ENCODE data around the gene EXOSC6.
"Not testable (repeated sequence)": the region's sequence is repeated elsewhere in the genome, so short reads cannot be mapped to it uniquely, and the experiment has no call there.

Gene EXOSC6

GRCh38 chr16:70254965-70255286 is 3.2 kb upstream of the EXOSC6 start:
- DNase-seq (ENCODE audit: low spot score) = no peak

- DNase-seq (ENCODE audit: low spot score) = no peak
These were observed 2.6 kb upstream of the EXOSC6 start for GRCh38 chr16:70254180-70254964.

- peak; percentile 35 for DNase-seq (ENCODE audit: low spot score)
These were observed 1.8 kb upstream of the EXOSC6 start for GRCh38 chr16:70253291-70254106.

- DNase-seq (ENCODE audit: low spot score) = peak; percentile 21
These were observed 732 bp upstream of the EXOSC6 start for GRCh38 chr16:70252355-70252988.

GRCh38 chr16:70250748-70251628 is 752 bp downstream of the EXOSC6 start:
- peak; percentile 20 for DNase-seq (ENCODE audit: low spot score)

GRCh38 chr16:70249697-70250096 is 2.0 kb downstream of the EXOSC6 start:
- not testable (repeated sequence) for DNase-seq (ENCODE audit: low spot score)

GRCh38 chr16:70238773-70239172 is 13.0 kb downstream of the EXOSC6 start:
- not testable (repeated sequence) for DNase-seq (ENCODE audit: low spot score)

GRCh38 chr16:70231831-70232230 is 19.9 kb downstream of the EXOSC6 start:
- DNase-seq (ENCODE audit: low spot score) = not testable (repeated sequence)

- DNase-seq (ENCODE audit: low spot score) = not testable (repeated sequence)
These were observed 25.7 kb downstream of the EXOSC6 start for GRCh38 chr16:70226024-70226423.

GRCh38 chr16:70225430-70225829 is 26.3 kb downstream of the EXOSC6 start:
- DNase-seq (ENCODE audit: low spot score) = not testable (repeated sequence)

GRCh38 chr16:70224645-70225044 is 27.1 kb downstream of the EXOSC6 start:
- DNase-seq (ENCODE audit: low spot score) = not testable (repeated sequence)

- DNase-seq (ENCODE audit: low spot score) = not testable (repeated sequence)
These were observed 27.7 kb downstream of the EXOSC6 start for GRCh38 chr16:70223971-70224513.

GRCh38 chr16:70223216-70223615 is 28.5 kb downstream of the EXOSC6 start:
- not testable (repeated sequence) for DNase-seq (ENCODE audit: low spot score)

- DNase-seq (ENCODE audit: low spot score) = not testable (repeated sequence)
These were observed 29.2 kb downstream of the EXOSC6 start for GRCh38 chr16:70222574-70222973.

- not testable (repeated sequence) for DNase-seq (ENCODE audit: low spot score)
These were observed 33.2 kb downstream of the EXOSC6 start for GRCh38 chr16:70218586-70218985.

GRCh38 chr16:70206382-70206781 is 45.4 kb downstream of the EXOSC6 start:
- not testable (repeated sequence) for DNase-seq (ENCODE audit: low spot score)

GRCh38 chr16:70204668-70205405 is 46.9 kb downstream of the EXOSC6 start:
- not testable (repeated sequence) for DNase-seq (ENCODE audit: low spot score)

- DNase-seq (ENCODE audit: low spot score) = not testable (repeated sequence)
These were observed 47.7 kb downstream of the EXOSC6 start for GRCh38 chr16:70204010-70204409.

- DNase-seq (ENCODE audit: low spot score) = not testable (repeated sequence)
These were observed 48.2 kb downstream of the EXOSC6 start for GRCh38 chr16:70203508-70203907.

- not testable (repeated sequence) for DNase-seq (ENCODE audit: low spot score)
These were observed 51.7 kb downstream of the EXOSC6 start for GRCh38 chr16:70200063-70200462.

- not testable (repeated sequence) for DNase-seq (ENCODE audit: low spot score)
These were observed 52.6 kb downstream of the EXOSC6 start for GRCh38 chr16:70199170-70199569.

Data from kidney capillary endothelial cell (primary cell).